GM11168 (cell line): Measurements from ENCODE around the gene YWHAE.
"Not testable (repeated sequence)": the region's sequence is repeated elsewhere in the genome, so short reads cannot be mapped to it uniquely, and the experiment has no call there.

Experiments used
- in situ Hi-C: fragments of 300-500 bp; cut with MboI; formaldehyde crosslinking; loops from one replicate; pipeline ENCODE4 v1.12.0; 2022; ENCODE audit warnings: low sequenced_read_pairs; ENCODE audit not compliant: unreplicated experiment

Gene YWHAE

DNA sequence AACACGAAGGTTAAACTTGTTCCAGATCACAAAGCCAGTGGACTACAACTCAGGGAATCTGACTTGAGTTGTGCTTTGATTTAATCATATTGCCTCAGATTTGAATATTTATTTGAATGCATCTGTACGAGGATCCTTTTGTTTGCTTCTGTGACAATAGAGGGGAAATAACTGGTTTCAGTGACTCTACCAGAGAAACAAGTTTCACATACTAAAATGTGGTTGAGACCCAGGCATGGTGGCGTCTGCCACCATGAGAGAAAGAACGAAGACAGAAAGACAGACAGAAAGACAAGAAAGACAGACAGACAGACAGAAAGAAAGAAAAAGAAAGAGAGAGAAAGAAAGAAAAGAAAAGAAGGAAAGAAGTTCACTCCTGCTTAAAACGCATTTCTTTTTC is 24.0 kb downstream of the YWHAE start:
- in situ Hi-C loops: loop anchor here (10.0 kb wide), 1 partner anchor 269 kb away; the partner anchor contains the start of genes RILP and SCARF1

DNA sequence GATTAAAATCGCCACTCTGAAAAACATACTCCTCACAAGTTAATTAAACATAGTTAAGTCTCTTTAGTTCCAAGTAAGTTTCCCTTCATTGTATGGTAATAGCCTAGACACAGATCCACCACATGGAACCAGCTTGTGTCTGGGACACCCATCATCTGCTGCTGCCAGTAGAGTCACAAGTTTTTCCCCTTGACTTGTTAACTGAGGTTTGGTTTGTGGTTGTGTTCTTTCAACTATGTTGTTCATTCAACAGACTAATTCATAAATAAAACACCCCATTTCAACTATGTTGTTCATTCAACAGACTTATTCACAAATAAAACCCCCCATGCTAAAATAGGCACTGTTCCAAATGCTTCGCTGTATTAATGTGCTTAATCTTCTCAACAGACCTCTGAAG is 24.4 kb downstream of the YWHAE start:
- in situ Hi-C loops: loop anchor here (10.0 kb wide), 1 partner anchor 269 kb away; the partner anchor contains the start of genes RILP and SCARF1

DNA sequence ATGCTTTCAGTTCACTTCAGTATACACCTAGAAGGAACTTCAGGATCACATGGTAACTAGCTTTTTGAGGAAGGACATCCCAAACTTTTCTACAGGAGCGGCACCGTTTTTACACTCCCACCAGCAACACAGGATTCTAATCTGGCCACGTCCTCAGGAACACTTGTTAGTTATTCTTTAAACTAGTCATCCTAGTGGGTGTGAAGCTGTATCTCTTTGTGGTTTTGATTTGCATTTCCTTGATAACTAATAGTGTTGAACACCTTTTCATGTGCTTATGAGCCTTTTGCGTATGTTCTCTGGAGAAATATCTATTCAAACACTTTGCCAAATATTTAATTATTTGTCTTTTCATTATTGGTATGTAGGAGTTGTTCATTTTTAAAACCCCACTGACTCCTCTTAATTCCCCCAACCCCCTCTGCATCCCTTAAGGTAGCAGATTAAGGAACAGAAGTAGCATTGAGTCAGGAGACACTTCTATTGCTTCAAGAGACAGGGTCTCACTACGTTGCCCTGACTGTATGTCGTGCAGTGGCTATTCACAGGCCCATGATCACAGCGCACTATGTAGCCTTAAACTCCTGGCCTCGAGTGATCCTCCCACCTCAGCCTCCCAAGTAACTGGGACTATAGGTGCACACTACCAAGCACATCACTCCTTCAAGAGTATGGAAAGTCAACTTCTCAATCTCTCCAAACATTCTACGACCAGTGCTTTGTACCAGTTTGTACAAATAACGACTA is 25.4 kb downstream of the YWHAE start:
- in situ Hi-C loops: loop anchor here (5.0 to 10.0 kb wide), 2 partner anchors 138 to 270 kb away; partner anchors contain the start of genes RILP and SCARF1

DNA sequence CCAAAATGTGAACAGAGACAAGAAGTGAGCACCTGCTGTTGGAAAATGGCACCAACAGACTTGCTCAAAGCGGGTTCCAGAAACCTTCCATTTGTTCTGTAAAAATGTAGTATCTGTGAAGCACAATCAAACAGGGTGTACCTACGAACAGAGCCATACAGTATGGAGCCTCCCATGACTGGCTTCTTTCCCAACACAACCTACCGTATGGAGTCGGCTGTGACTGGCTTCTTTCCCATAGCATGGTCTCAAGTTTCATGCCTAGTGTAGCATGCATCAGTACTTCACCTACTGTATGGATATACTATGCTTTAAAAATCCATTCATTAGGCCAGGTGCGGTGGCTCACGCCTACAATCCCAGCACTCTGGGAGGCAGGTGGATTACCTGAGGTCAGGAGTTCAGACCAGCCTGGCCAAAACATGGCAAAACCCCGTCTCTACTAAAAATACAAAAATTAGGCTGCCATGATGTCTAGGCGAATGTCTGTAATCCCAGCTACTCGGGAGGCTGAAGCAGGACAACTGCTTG is 26.2 kb downstream of the YWHAE start:
- in situ Hi-C loops: loop anchor here (5.0 to 10.0 kb wide), 2 partner anchors 139 to 271 kb away; partner anchors contain the start of genes RILP and SCARF1

DNA sequence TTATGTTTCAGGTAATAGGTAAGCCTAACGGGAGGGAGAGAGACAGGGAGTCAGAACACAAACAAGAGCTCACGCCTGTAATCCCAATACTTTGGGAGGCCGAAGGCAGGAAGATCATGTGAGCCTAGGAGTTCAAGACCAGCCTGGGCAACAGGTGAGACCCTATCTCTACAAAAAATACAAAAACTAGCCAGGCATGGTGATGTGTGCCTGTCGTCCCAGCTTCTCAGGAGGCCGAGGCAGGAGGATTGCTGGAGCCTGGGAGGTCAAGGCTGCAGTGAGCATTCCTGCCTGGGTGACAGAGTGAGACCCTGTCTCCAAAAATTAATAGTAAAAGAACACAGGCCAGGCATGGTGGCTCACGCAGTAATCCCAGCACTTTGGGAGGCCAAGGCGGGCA is 27.4 kb downstream of the YWHAE start:
- in situ Hi-C loops: loop anchor here (5.0 to 10.0 kb wide), 2 partner anchors 140 to 272 kb away; partner anchors contain the start of genes RILP and SCARF1

DNA sequence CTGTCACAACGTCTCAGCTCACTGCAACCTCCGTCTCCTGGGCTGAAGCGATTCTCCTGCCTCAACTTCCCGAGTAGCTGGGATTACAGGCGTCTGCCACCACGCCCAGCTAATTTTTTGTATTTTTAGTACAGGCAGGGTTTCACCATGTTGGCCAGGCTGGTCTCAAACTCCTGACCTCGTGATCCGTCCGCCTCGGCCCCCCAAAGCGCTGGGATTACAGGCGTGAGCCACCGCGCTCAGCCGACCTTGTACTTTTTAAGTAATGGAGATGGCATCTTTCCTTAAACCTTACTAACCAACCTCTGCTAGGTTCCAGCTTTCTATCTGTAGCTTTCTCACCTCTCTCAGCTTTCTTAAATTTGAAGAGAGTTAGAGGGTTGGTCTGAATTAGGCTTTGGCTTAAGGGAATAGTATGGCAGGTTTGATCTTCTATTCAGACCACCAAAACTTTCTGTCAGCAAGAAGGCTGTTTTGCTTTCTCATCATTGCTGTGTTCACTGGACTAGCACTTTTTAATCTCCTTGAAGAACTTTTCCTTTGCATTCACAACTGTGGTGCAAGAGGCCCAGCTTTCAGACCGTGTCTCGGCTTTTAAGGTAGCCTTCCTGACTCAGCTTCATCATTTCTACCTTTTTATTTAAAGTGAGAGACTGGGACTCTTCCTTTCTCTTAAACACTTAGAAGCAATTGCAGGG is 28.0 kb downstream of the YWHAE start:
- in situ Hi-C loops: loop anchor here (5.0 to 10.0 kb wide), 2 partner anchors 140 to 273 kb away; partner anchors contain the start of genes RILP and SCARF1

DNA sequence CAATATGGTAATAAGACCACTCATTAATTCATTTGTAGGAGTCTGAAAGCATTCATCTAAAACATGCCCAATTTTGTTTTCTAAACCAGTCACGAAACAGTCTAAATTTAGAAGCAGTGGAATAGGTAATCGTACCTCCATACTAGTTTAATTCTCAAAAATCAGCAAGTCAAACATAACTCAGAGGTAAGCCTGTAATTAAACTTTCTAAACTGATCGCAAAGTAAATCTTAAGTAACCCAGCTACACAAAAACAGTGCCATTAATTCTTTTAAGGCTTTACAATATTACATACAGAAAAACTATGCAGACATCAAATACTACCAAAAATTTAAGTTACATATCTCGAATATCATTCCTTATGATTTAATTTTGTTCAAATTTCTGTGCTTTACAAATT is 31.4 kb downstream of the YWHAE start:
- in situ Hi-C loops: no loop called here

DNA sequence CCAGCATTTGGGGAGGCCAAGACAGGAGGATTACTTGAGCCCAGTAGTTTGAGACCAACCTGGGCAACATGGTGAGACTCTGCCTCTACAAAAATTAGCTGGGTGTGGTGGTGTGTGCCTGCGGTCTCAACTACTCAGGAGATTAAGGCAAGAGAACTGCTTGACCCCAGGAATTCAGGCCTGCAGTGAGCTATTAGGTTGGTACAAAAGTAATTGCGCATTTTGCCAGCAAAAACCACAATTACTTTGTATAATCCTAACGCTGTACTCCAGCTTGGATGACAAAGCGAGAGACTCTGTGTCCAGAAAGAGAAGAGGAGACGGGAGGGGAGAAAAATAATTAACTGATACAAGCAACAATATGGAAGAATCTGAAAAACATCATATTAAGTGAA is 32.7 kb downstream of the YWHAE start:
- in situ Hi-C loops: no loop called here

DNA sequence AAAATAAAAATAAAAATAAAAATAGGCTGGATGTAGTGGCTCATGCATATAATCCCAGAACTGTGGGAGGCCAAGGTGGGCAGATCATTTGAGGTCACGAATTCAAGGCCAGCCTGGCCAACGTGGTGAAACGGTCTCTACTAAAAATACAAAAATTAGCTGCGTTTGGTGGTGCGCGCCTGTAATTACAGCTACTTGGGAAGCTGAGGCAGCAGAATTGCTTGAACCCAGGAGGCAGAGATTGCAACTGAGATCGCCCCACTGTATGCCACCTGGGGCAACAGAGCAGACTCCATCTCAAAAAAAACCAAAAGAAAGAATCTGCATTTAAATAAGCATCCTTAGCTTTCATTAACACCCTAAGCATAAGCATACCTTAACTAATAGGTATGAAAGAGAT is 33.8 kb downstream of the YWHAE start:
- in situ Hi-C loops: no loop called here

DNA sequence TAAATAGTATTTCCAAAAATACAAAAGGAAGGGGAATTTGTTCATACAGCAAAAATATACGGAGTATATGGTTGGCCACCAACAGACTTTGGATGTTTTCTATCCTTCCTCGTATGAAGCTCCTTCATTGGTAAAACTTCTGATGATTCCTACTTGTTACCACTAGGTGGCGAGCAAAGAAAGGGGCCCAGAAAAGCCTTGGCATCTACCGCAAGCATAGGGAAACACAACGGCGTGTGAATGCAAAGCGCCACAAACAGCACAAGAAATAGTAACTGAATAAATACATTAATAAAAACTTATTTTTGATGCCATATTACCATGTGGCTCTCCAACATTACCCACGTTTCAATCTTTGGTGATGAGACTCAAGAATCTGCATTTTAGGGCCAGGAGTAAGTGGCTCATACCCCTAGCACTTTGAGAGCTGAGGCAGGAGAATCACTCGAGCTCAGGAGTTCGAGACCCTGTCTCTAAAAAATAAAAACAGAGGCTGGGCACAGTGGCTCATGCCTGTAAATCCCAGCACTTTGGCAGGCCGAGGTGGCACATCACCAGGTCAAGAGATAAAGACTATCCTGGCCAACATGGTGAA is 34.5 kb downstream of the YWHAE start:
- in situ Hi-C loops: no loop called here

DNA sequence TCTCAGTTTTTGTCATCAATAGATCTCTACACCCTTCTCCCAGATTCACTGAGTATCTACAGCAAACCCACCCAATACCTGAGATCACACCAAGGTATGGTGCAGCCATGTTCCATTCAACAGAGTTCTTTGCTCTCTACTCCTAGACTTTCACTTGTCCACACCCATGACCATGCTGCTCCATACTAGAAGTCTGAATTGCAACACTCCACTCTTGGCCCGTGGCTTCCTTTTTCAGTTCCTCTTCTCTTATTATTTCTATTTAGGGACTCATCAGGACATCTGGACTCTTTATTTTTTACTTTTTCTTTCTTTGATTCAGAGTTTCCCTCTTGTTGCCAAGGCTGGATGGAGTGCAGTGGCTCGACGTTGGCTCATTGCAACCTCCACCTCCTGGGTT is 37.1 kb downstream of the YWHAE start:
- in situ Hi-C loops: no loop called here

DNA sequence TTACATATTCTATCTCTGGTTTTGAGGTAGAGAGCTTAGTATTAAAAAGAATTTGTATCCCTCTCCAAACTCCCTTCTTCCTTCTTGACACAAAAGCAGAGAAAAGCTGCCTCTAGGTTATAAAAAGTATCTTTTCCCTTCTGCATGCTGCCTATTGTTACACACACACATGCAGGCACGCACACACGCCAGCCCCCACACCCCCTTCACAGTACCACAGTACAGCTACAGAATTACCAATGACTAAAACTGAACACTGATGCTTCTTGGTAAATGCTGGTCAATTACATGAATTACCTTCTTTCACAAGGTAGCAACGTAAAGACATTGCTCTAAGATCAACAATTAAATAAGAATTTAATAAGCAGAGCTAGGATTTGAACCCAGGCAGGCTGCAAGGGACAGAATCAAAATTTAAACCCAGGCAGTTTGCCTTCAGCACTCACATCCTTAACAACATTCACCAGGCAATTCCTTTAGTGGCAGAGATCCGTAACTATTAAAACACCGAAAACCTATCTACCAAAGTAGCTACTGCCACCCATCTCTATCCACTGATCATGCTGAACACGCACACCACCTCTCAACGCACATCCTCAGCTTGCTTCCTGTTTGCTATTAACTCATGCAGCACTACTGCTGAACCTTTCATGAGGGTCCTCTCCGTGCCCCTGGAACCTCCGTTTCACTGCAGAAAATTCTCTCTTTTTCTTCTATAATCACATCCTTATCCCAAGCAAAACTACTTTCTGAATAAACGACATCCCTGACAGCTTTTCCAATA is 37.8 kb downstream of the YWHAE start:
- in situ Hi-C loops: no loop called here

DNA sequence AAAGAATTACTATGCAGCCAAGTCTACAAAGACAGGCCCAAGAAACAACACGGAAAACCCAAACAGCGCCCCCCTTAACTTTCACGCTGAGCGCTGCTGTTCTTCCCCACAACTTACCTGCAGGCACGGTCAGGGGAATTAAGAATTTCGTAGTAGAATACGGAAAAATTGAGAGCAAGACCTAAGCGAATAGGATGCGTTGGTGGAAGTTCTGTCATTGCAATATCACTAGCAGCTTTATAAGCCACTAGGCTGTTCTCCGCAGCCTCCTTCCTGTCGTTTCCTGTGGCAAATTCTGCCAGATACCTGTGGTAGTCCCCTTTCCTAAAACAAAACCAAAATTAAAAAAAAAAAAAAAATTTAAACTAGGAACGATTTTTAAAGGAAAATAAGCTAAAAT is 39.0 kb downstream of the YWHAE start:
- in situ Hi-C loops: no loop called here

DNA sequence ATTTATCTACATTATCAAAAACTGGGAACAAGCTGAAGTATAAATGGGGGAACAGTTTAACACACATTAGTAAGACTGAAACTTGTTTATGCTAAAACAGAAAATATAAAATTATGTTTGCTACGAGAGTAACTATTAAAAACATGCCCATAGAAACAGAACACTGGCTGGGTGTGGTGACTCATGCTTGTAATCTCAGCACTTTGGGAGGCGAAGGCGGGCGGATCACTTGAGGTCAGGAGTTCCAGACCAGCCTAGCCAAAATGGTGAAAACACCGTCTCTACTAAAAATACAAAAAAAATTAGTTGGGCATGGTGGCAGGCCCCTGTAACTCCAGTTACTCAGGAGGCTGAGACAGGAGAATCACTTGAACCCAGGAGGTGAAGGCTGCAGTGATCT is 39.7 kb downstream of the YWHAE start:
- in situ Hi-C loops: not testable (repeated sequence)

DNA sequence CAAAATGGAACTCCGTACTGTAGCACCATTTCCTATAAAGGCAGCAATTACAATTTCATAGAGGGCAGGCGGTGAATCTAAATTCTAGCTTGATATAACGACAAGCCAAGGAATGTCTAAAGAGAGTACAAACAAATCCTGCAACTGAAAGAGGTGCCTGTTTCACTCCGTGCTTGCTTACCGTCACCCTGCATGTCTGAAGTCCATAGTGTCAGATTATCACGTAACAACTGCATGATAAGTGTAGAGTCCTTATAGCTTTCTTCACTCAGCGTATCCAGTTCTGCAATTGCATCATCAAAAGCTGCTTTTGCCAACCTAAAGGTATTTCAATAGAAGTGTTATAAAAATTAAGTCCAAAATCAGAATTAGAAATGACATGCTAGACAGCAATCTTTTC is 46.0 kb downstream of the YWHAE start:
- in situ Hi-C loops: no loop called here

DNA sequence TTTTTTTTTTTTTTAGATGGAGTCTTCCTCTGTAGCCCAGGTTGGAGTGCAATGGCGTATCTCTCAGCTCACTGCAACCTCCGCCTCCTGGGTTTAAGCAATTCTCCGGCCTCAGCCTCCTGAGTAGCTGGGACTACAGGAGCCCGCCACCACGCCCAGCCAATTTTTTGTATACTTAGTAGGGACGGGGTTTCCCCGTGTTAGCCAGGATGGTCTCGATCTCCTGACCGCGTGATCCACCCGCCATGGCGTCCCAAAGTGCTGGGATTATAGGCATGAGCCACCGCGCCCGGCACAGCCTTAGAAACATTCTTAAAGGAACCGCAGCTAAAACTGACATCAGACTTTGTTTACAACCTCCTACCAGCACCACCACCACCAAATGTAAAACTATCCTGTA is 47.5 kb downstream of the YWHAE start:
- in situ Hi-C loops: not testable (repeated sequence)

DNA sequence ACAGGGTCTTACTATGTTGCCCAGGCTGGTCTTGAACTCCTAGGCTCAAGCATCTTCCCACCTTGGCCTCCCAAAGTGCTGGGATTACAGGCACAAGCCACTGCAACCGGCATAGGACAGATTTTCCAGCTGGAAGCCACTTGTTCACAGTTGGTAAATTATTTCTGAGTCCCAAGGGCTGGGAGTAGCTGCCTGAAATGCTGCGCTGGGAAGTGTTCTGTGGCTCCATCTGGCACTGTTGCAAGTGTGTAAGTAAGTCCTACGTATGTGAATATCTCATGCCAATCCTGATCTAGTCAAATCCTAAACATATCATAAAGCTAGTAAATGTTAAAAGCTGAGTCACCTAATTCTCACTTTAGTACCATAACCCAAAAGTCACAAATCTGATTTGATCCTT is 48.1 kb downstream of the YWHAE start:
- in situ Hi-C loops: no loop called here

DNA sequence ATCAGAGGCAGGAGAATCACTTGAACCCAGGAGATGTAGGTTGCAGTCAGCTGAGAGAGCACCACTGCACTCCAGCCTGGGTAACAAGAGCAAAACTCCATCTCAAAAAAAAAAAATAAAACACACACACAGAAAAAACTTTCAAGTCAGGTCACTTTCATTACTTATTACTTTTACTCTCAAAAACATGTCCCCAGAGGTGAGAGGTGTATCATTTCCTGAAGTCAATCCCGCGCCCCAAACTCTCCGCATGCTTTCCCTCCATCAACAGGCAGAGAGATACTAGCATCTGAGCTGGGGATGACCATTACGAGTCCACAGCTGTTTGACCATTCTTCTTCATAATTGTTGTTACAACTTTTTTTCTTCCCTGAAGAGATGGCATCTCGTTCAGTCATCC is 48.7 kb downstream of the YWHAE start:
- in situ Hi-C loops: no loop called here

DNA sequence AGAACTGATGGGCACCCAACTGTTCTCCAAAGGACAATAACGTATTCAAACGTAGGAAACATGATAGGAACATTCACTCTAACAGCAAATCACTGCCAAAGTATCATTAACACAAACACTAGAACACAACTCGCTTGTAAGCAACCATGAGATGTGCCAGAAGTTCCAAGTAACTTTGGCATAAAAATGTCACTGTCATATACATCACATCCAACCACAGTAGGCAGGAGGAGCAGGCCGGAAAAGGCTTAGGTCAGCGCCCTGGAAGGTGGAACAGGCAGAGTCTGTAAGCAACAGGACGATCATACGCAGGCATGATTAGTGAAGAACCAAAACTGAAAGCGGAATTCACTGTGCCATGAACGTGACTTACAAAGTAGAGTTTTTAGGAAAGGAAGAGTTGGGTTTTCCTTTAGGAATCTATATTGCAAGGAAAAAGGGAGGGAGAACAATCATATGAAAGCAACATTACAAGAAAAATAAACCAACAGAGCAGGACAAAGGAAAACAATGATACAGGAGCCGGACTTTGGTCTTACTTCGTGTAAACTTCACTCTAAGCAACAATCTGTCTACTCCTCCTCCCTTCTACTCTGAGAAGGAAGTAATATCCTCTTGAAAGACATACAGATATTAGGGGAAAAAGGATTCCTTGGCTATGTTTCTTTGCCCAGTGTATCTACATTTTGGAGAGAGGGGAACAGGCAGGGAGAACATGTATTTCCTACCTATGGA is 52.3 kb downstream of the YWHAE start:
- in situ Hi-C loops: no loop called here
